HepG2 (cell line): ENCODE measurements around the gene ATP5F1C. TPM values are rescaled to one million over a fixed set of nuclear protein-coding genes. Genes with fewer than 3 reads are reported as not detected.
A peak's percentile ranks its signal among the peaks of the same experiment; 100 is the strongest.

ENCODE experiments used
- HCFC1 ChIP-seq: fragments of 150-350 bp; IDR thresholded peaks from 2 replicates; pipeline ENCODE4 v1.6.1; 2014; ENCODE audit warnings: low read depth, low read length
- JARID2 ChIP-seq: sonication (generic); formaldehyde crosslinking; IDR thresholded peaks from 2 replicates; pipeline ENCODE4 v1.8.1; 2023; ENCODE audit warnings: missing genetic modification reagents, inconsistent platforms; ENCODE audit not compliant: insufficient replicate concordance
- KDM3A ChIP-seq: IDR thresholded peaks from 2 replicates; pipeline ENCODE4 v1.6.1; 2018; ENCODE audit warnings: low read depth, missing compliant biosample characterization
- KDM5B ChIP-seq: sonication (generic); formaldehyde crosslinking; IDR thresholded peaks from 2 replicates; pipeline ENCODE4 v1.4.0; 2020; ENCODE audit warnings: missing genetic modification reagents, mild to moderate bottlenecking, borderline replicate concordance
- KLF16 ChIP-seq, 2 experiments: sonication (generic) in 1 of 2; formaldehyde crosslinking in 1 of 2; IDR thresholded peaks; 2 replicates each; pipeline versions ENCODE4 v1.6.1 to v1.8.0; 2016 to 2023; ENCODE audit warnings: missing genetic modification reagents in 2 of 2, missing compliant biosample characterization in 1 of 2
- KMT2A ChIP-seq: sonication (generic); formaldehyde crosslinking; IDR thresholded peaks from 2 replicates; pipeline ENCODE4 v1.4.0; 2020; ENCODE audit warnings: missing genetic modification reagents
- MATR3 ChIP-seq: sonication (generic); formaldehyde crosslinking; IDR thresholded peaks from 2 replicates; pipeline ENCODE4 v1.4.0; 2020; ENCODE audit warnings: missing genetic modification reagents
- NAIF1 ChIP-seq: sonication (generic); formaldehyde crosslinking; IDR thresholded peaks from 2 replicates; pipeline ENCODE4 v1.5.0; 2020; ENCODE audit warnings: mild to moderate bottlenecking, missing genetic modification reagents, borderline replicate concordance
- NR2C2 ChIP-seq: sonication (generic); formaldehyde crosslinking; IDR thresholded peaks from 2 replicates; pipeline ENCODE4 v1.4.0; 2020; ENCODE audit warnings: missing genetic modification reagents, mild to moderate bottlenecking, moderate library complexity, borderline replicate concordance
- ZNF678 ChIP-seq: sonication (generic); formaldehyde crosslinking; IDR thresholded peaks from 2 replicates; pipeline ENCODE4 v1.4.0; 2020; ENCODE audit warnings: mild to moderate bottlenecking, missing genetic modification reagents
- polyA plus RNA-seq, 8 experiments: library from polyadenylated mRNA; depleted of rRNA in 3 of 8; stranded (reverse) in 7 of 8; unstranded in 1 of 8; fragments of >200 nt; fragmentation: Illumina TruSeq in 4 of 8; extraction: Trizol in 4 of 8; gene quantifications; 2 replicates each; pipeline versions ENCODE4 v1.2.1 to v1.2.3, GENCODE V29; 2011 to 2016; ENCODE audit warnings: low read depth in 4 of 8, missing spikeins in 1 of 8, mixed read lengths in 1 of 8; ENCODE audit not compliant: insufficient read depth in 1 of 8
- total RNA-seq, 5 experiments: library from RNA; depleted of rRNA; stranded (reverse); fragments of >200 nt; fragmentation: Illumina TruSeq; extraction: Trizol; gene quantifications; 2 replicates each; pipeline ENCODE4 v1.2.3, GENCODE V29; 2016; ENCODE audit warnings: low read depth in 1 of 5
- TF ChIP-seq, protein P1 (sequence below): sonication (generic); formaldehyde crosslinking; IDR thresholded peaks from 2 replicates; pipeline ENCODE4 v1.4.0; 2020; ENCODE audit warnings: missing genetic modification reagents; ENCODE audit errors: not compliant biosample characterization
- TF ChIP-seq, protein P2 (sequence below): sonication (generic); formaldehyde crosslinking; IDR thresholded peaks from 2 replicates; pipeline ENCODE4 v1.4.0; 2020; ENCODE audit warnings: mild to moderate bottlenecking, missing genetic modification reagents
- TF ChIP-seq, protein P3 (sequence below): sonication (generic); formaldehyde crosslinking; IDR thresholded peaks from 2 replicates; pipeline ENCODE4 v1.8.0; 2022; ENCODE audit warnings: mild to moderate bottlenecking, missing genetic modification reagents; ENCODE audit not compliant: insufficient replicate concordance
- TF ChIP-seq, protein P4 (sequence below): sonication (generic); formaldehyde crosslinking; IDR thresholded peaks from 2 replicates; pipeline ENCODE4 v1.5.1; 2020; ENCODE audit warnings: missing genetic modification reagents, mild to moderate bottlenecking, borderline replicate concordance
- TF ChIP-seq, protein P5 (sequence below): sonication (generic); formaldehyde crosslinking; conservative IDR thresholded peaks from 2 replicates; pipeline ENCODE4 v1.4.0; 2020; ENCODE audit warnings: missing genetic modification reagents
- TF ChIP-seq, protein P6 (sequence below): IDR thresholded peaks from 2 replicates; pipeline ENCODE4 v1.6.1; 2012; ENCODE audit warnings: low read depth, low read length, improper control_type of control experiment
- TF ChIP-seq, protein P7 (sequence below): sonication (generic); IDR thresholded peaks from 2 replicates; pipeline ENCODE4 v1.6.1; 2016; ENCODE audit warnings: low read depth, borderline replicate concordance

ATP5F1C gene
- total and polyA plus RNA-seq, 2 of the 13 experiments (the other 11 are each of a cell fraction or from before 2014, with no cell fraction given) = 407 to 416 TPM

DNA sequence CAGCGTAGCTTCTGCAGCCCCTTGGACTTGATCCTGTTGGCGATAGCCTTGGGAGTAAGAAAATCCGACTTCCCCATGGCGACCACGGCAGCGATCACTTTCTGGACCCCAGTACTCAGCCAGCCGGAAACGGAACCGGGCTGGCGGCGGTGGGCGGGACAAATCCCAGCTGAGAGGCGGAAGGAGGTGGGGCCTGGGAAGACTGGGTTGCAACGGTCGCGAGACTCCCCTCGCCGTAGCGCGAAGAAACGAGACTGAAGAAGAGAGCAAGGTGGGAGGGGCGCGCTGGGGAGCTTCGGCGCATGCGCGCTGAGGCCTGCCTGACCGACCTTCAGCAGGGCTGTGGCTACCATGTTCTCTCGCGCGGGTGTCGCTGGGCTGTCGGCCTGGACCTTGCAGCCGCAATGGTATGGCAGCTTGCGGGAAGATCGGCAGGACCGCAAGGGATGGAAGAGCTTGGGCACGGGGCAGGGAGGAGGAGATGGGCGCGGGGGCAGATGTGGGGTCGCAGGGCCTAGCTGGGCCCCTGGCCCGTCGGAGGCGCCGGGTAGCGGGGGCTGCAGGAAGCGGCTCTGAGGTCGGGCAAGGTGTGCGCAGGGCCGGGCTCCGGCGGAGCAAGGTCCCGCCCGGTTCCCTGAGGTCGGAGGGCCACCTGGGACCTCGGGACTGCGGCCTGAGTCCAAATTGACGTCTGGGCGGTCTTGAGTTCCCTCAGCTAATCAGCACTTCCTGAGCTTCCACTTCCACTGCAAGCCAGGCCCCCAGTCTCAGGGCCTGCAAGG is at the start of gene ATP5F1C, which contains the start of gene KIN (continued):
- TF ChIP-seq, protein P1, sequence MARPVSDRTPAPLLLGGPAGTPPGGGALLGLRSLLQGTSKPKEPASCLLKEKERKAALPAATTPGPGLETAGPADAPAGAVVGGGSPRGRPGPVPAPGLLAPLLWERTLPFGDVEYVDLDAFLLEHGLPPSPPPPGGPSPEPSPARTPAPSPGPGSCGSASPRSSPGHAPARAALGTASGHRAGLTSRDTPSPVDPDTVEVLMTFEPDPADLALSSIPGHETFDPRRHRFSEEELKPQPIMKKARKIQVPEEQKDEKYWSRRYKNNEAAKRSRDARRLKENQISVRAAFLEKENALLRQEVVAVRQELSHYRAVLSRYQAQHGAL = no peak
- TF ChIP-seq, protein P2, sequence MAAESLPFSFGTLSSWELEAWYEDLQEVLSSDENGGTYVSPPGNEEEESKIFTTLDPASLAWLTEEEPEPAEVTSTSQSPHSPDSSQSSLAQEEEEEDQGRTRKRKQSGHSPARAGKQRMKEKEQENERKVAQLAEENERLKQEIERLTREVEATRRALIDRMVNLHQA = no peak
- TF ChIP-seq KDM3A (CRISPR knock-in tag) = peak; percentile 20; the same call in 1 of the 2 replicates
- peak; percentile 86 for TF ChIP-seq KMT2A (CRISPR knock-in tag)
- TF ChIP-seq, protein P3, sequence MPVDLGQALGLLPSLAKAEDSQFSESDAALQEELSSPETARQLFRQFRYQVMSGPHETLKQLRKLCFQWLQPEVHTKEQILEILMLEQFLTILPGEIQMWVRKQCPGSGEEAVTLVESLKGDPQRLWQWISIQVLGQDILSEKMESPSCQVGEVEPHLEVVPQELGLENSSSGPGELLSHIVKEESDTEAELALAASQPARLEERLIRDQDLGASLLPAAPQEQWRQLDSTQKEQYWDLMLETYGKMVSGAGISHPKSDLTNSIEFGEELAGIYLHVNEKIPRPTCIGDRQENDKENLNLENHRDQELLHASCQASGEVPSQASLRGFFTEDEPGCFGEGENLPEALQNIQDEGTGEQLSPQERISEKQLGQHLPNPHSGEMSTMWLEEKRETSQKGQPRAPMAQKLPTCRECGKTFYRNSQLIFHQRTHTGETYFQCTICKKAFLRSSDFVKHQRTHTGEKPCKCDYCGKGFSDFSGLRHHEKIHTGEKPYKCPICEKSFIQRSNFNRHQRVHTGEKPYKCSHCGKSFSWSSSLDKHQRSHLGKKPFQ (CRISPR knock-in tag) = no peak
- TF ChIP-seq, protein P4, sequence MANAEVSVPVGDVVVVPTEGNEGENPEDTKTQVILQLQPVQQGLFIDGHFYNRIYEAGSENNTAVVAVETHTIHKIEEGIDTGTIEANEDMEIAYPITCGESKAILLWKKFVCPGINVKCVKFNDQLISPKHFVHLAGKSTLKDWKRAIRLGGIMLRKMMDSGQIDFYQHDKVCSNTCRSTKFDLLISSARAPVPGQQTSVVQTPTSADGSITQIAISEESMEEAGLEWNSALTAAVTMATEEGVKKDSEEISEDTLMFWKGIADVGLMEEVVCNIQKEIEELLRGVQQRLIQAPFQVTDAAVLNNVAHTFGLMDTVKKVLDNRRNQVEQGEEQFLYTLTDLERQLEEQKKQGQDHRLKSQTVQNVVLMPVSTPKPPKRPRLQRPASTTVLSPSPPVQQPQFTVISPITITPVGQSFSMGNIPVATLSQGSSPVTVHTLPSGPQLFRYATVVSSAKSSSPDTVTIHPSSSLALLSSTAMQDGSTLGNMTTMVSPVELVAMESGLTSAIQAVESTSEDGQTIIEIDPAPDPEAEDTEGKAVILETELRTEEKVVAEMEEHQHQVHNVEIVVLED (CRISPR knock-in tag) = peak; percentile 63; the same call in 1 of the 2 replicates
- TF ChIP-seq HCFC1 = no peak; the same call in 1 of the 2 replicates
- peak in 1 of 2 experiments; percentile 83; a peak in 2 of 4 replicates for TF ChIP-seq KLF16 (CRISPR knock-in tag; IDR thresholded peaks at IDR 0.05)
- peak; percentile 76; the same call in 1 of the 2 replicates for TF ChIP-seq NAIF1 (CRISPR knock-in tag)
- TF ChIP-seq, protein P5, sequence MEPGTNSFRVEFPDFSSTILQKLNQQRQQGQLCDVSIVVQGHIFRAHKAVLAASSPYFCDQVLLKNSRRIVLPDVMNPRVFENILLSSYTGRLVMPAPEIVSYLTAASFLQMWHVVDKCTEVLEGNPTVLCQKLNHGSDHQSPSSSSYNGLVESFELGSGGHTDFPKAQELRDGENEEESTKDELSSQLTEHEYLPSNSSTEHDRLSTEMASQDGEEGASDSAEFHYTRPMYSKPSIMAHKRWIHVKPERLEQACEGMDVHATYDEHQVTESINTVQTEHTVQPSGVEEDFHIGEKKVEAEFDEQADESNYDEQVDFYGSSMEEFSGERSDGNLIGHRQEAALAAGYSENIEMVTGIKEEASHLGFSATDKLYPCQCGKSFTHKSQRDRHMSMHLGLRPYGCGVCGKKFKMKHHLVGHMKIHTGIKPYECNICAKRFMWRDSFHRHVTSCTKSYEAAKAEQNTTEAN (CRISPR knock-in tag) = no peak; the same call in 1 of the 2 replicates
- no peak for TF ChIP-seq MATR3
- peak; percentile 90 for TF ChIP-seq ZNF678
- peak; percentile 84; the same call in 1 of the 2 replicates for TF ChIP-seq KDM5B (CRISPR knock-in tag)
- TF ChIP-seq, protein P6, sequence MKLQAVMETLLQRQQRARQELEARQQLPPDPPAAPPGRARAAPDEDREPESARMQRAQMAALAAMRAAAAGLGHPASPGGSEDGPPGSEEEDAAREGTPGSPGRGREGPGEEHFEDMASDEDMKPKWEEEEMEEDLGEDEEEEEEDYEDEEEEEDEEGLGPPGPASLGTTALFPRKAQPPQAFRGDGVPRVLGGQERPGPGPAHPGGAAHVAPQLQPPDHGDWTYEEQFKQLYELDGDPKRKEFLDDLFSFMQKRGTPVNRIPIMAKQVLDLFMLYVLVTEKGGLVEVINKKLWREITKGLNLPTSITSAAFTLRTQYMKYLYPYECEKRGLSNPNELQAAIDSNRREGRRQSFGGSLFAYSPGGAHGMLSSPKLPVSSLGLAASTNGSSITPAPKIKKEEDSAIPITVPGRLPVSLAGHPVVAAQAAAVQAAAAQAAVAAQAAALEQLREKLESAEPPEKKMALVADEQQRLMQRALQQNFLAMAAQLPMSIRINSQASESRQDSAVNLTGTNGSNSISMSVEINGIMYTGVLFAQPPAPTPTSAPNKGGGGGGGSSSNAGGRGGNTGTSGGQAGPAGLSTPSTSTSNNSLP = no peak
- no peak; the same call in 1 of the 2 replicates for TF ChIP-seq NR2C2
- no peak for TF ChIP-seq JARID2 (CRISPR knock-in tag)
- TF ChIP-seq, protein P7, sequence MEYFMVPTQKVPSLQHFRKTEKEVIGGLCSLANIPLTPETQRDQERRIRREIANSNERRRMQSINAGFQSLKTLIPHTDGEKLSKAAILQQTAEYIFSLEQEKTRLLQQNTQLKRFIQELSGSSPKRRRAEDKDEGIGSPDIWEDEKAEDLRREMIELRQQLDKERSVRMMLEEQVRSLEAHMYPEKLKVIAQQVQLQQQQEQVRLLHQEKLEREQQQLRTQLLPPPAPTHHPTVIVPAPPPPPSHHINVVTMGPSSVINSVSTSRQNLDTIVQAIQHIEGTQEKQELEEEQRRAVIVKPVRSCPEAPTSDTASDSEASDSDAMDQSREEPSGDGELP = peak; percentile 98
